AML-193 (cell line): Measurements from ENCODE around the gene CCDC39.

ENCODE experiments used
- DNase-seq, 2 experiments: peaks; one replicate each; lab custom pipeline; 2025; lab: John Stamatoyannopoulos, UW

The CCDC39 gene

GRCh38 chr3:180679178-180680096 lies at the start of gene CCDC39:
CCDC39 (minus strand) TSS chr3:180679489; CDS start chr3:180679380, 109 bp downstream.
- no peak for DNase-seq

- DNase-seq, result no peak
These were observed 40.7 kb upstream of the CCDC39 start for GRCh38 chr3:180720012-180720411.

GRCh38 chr3:180707896-180708295 lies 28.6 kb upstream of the CCDC39 start:
- no peak for DNase-seq

- DNase-seq, result no peak
These were observed 26.3 kb upstream of the CCDC39 start for GRCh38 chr3:180705619-180706018.

- no peak for DNase-seq
These were observed 25.2 kb upstream of the CCDC39 start for GRCh38 chr3:180704532-180704931.

GRCh38 chr3:180700941-180701340 lies 21.7 kb upstream of the CCDC39 start:
- DNase-seq, result no peak

- DNase-seq, result no peak
These were observed 19.5 kb upstream of the CCDC39 start for GRCh38 chr3:180698760-180699270.

- DNase-seq, result no peak
These were observed 15.0 kb upstream of the CCDC39 start for GRCh38 chr3:180694321-180694720.

- DNase-seq, result no peak
These were observed 14.4 kb upstream of the CCDC39 start for GRCh38 chr3:180693656-180694055.

- no peak for DNase-seq
These were observed 10.8 kb upstream of the CCDC39 start for GRCh38 chr3:180690061-180690460.

GRCh38 chr3:180684807-180685206 lies 5.5 kb upstream of the CCDC39 start:
- no peak for DNase-seq

GRCh38 chr3:180683816-180684215 lies 4.5 kb upstream of the CCDC39 start:
- no peak for DNase-seq

- DNase-seq, result no peak
These were observed 775 bp upstream of the CCDC39 start for GRCh38 chr3:180680097-180680430.

- DNase-seq, result no peak
These were observed 1.1 kb downstream of the CCDC39 start for GRCh38 chr3:180678231-180678630.

- DNase-seq, result no peak
These were observed 17.8 kb downstream of the CCDC39 start for GRCh38 chr3:180661444-180661843.

GRCh38 chr3:180657094-180657493 lies 22.2 kb downstream of the CCDC39 start:
- no peak for DNase-seq

GRCh38 chr3:180656406-180656805 lies 22.9 kb downstream of the CCDC39 start:
- DNase-seq, result no peak

GRCh38 chr3:180646187-180646790 lies 33.0 kb downstream of the CCDC39 start:
- no peak for DNase-seq

- DNase-seq, result no peak
These were observed 38.3 kb downstream of the CCDC39 start for GRCh38 chr3:180640987-180641386.

GRCh38 chr3:180633722-180634121 lies 45.6 kb downstream of the CCDC39 start:
- no peak for DNase-seq

- DNase-seq, result no peak
These were observed 48.0 kb downstream of the CCDC39 start for GRCh38 chr3:180631317-180631716.

GRCh38 chr3:180630371-180630770 lies 48.9 kb downstream of the CCDC39 start:
- no peak for DNase-seq

GRCh38 chr3:180626844-180627243 lies 52.4 kb downstream of the CCDC39 start:
- DNase-seq, result no peak
